Measurements from ENCODE around the gene CEP55. TPM values are rescaled to one million over a fixed set of nuclear protein-coding genes. Genes with fewer than 3 reads are reported as not detected.
"Not testable (repeated sequence)": the region's sequence is repeated elsewhere in the genome, so short reads cannot be mapped to it uniquely, and the experiment has no call there.

The CEP55 gene
- total and polyA plus RNA-seq, 7 donors = 0.10 to 0.29 (median 0.20) TPM; not detected in 3

- no peak for TF ChIP-seq CTCF (IDR thresholded peaks at IDR 0.05)
- WGBS, 3 donors = 54 to 93% (median 65%) methylated on average over 1 of the region's 1 CpG
- Histone ChIP-seq H3K9me3 (no peaks in the 10 kb centered on the region), H3K27ac (peak overlapping the region; percentile 74), H3K4me1 (no peaks in the 10 kb centered on the region), H3K36me3 (ENCODE audit: insufficient read depth in 1 of 2, low read depth in 1 of 2) (no peaks in the 10 kb centered on the region), H3K27me3 (ENCODE audit: insufficient read depth in 3 of 3, low read length in 2 of 3) (no peaks in the 10 kb centered on the region), H3K4me3 (no peak overlapping the region)
- intact Hi-C loops (cut with DNase I) = no loop called here
- DNase-seq = no peak
- peak in 1 of 4 donors; percentile 46 for ATAC-seq
Measured at GRCh38 chr10:93516006-93516380, 19.6 kb downstream of the CEP55 start.

GRCh38 chr10:93518531-93518930 is 22.1 kb downstream of the CEP55 start:
- DNase-seq (no peak), ATAC-seq (peak in 1 of 4 donors; percentile 83)
- Histone ChIP-seq H3K9me3 (no peaks in the 10 kb centered on the region), H3K4me1 (no peaks in the 10 kb centered on the region), H3K4me3 (no peak overlapping the region), H3K27ac (no peak overlapping the region), H3K36me3 (ENCODE audit: insufficient read depth in 1 of 2, low read depth in 1 of 2) (no peaks in the 10 kb centered on the region), H3K27me3 (ENCODE audit: insufficient read depth in 3 of 3, low read length in 2 of 3) (no peaks in the 10 kb centered on the region)
- intact Hi-C loops (cut with DNase I) = no loop called here
- TF ChIP-seq CTCF (IDR thresholded peaks at IDR 0.05) = no peak
- 70 to 93% (median 77%) methylated on average over 4 of the region's 4 CpGs for WGBS, 3 donors

DNA sequence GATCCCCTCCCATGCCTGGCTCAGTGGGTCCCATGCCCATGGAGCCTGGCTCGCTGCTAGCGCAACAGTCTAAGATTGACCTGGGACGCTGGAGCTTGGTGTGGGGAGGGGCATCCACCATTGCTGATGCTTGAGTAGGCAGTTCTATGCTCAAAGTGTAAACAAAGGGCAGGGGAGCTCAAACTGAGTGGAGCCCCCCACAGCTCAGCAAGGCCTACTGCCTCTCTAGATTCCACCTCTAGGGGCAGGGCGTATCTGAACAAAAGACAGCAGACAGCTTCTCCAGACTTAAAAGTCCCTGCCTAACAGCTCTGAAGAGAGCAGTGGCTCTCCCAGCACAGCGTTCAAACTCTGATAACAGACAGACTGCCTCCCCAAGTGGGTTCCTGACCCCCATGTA is 38.9 kb downstream of the CEP55 start:
- ATAC-seq (no peak), DNase-seq (no peak)
- no peak for TF ChIP-seq CTCF (IDR thresholded peaks at IDR 0.05)
- Histone ChIP-seq H3K27me3 (ENCODE audit: insufficient read depth in 3 of 3, low read length in 2 of 3) (peaks cover 0 to 3% (median 0%) of the 10 kb centered on the region in 3 donors), H3K4me3 (no peak overlapping the region), H3K4me1 (no peaks in the 10 kb centered on the region), H3K9me3 (no peaks in the 10 kb centered on the region), H3K36me3 (ENCODE audit: insufficient read depth in 1 of 2, low read depth in 1 of 2) (no peaks in the 10 kb centered on the region), H3K27ac (no peak overlapping the region)
- 92 to 96% (median 93%) methylated on average over 5 of the region's 5 CpGs for WGBS, 3 donors
- intact Hi-C loops (cut with DNase I) = no loop called here

- H3K27me3 ChIP-seq (ENCODE audit: insufficient read depth in 3 of 3, low read length in 2 of 3); intact Hi-C loops (cut with DNase I); H3K27ac ChIP-seq; H3K4me3 ChIP-seq; H3K4me1 ChIP-seq; H3K36me3 ChIP-seq (ENCODE audit: insufficient read depth in 1 of 2, low read depth in 1 of 2); H3K9me3 ChIP-seq; ATAC-seq; DNase-seq: not testable (repeated sequence)
- WGBS, 3 donors = 97 to 100% (median 100%) methylated on average over 4 of the region's 4 CpGs
Measured at GRCh38 chr10:93540871-93541270, 44.5 kb downstream of the CEP55 start.

DNA sequence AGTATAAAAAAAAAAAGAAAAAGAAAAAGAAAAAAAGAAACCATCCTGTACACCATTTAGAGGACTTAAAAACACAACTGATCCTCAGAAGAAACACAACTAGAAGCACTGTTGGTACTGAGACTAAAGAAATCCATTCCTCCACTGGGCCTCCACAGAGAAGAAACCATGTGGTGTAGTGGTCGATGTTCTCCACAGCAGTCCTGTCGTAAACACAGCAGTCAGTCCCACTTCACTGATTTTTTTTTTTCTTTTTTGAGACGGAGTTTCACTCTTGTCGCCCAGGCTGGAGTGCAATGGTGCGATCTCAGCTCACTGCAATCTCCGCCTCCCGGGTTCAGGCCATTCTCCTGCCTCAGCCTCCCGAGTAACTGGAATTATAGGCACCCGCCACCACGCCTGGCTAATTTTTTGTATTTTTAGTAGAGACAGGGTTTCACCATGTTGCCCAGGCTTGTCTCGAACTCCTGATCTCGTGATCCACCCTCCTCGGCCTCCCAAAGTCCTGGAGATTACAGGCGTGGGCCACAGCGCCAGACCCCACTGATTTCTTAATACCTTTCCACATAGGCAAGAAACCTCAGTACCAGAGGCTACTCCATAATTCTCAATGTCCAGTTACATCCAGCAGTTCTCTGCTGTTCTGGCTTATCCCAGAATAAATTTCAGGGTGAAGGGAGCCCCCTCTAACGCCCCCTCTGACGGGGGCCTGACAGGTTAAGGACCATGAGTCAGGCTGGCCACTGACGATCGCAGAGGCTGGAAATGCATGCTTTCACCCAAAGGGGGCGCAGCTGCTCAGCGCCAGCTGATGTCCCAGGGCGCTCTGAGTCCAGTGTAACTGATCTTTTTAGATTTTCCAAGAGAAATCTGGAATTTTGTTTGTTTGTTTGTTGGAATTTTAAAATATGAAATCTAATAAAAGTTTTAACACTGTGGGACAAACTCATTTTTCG is 45.3 kb downstream of the CEP55 start:
- H3K36me3 ChIP-seq (ENCODE audit: insufficient read depth in 1 of 2, low read depth in 1 of 2) = no peaks in the 10 kb centered on the region
- 47 to 54% (median 51%) methylated on average over 21 to 23 of the region's 23 CpGs for WGBS, 3 donors
- peak in 3 of 4 donors; percentile 56 to 63 (median 58) for ATAC-seq
- no peaks in the 10 kb centered on the region for H3K4me1 ChIP-seq
- peak; percentile 56 for TF ChIP-seq CTCF (IDR thresholded peaks at IDR 0.05)
- no peak overlapping the region for H3K27ac ChIP-seq
- peak overlapping the region; percentile 41 for H3K4me3 ChIP-seq
- intact Hi-C loops (cut with DNase I) = no loop called here
- H3K9me3 ChIP-seq = no peaks in the 10 kb centered on the region
- no peaks in the 10 kb centered on the region for H3K27me3 ChIP-seq (ENCODE audit: insufficient read depth in 3 of 3, low read length in 2 of 3)
- peak; percentile 40 to 63 for DNase-seq

All from psoas muscle (tissue), 8 donors.